ENCODE measurements around the gene AIRE.
"Not testable (repeated sequence)": the region's sequence is repeated elsewhere in the genome, so short reads cannot be mapped to it uniquely, and the experiment has no call there.

The AIRE gene

DNA sequence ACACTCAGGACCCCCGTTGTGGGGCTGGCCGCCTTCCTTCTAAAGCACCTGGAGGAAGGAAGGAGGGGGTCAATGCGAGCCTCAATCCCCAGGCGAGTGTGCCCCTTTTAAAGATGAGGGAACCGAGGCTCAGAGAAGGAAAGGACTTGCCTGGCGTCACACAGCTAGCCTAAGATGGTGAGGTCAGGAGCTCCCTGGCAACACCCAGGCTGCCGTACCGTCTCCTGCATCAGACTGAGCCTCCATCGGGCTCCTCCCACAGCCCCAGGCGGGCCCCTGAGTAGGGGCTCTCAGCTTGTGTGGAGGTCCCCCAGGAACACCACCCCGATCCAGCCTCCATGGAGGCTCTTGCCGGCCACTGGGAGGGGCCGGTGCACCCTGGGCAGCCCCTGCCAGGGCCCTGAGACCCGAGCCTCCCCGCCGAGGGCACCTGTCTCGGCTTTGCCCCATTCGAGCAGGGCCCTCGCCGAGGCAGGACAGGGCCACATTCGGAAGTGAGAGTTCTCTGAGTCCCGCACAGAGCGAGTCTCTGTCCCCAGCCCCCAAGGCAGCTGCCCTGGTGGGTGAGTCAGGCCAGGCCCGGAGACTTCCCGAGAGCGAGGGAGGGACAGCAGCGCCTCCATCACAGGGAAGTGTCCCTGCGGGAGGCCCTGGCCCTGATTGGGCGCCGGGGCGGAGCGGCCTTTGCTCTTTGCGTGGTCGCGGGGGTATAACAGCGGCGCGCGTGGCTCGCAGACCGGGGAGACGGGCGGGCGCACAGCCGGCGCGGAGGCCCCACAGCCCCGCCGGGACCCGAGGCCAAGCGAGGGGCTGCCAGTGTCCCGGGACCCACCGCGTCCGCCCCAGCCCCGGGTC, at the start of gene AIRE:
AIRE (plus strand) TSS at position 739 of the 855 bp plus-strand sequence. CDS start 131 bp downstream, outside the sequence.
- DNase-seq (ENCODE audit: low spot score): no peak
- TF ChIP-seq, protein P1, sequence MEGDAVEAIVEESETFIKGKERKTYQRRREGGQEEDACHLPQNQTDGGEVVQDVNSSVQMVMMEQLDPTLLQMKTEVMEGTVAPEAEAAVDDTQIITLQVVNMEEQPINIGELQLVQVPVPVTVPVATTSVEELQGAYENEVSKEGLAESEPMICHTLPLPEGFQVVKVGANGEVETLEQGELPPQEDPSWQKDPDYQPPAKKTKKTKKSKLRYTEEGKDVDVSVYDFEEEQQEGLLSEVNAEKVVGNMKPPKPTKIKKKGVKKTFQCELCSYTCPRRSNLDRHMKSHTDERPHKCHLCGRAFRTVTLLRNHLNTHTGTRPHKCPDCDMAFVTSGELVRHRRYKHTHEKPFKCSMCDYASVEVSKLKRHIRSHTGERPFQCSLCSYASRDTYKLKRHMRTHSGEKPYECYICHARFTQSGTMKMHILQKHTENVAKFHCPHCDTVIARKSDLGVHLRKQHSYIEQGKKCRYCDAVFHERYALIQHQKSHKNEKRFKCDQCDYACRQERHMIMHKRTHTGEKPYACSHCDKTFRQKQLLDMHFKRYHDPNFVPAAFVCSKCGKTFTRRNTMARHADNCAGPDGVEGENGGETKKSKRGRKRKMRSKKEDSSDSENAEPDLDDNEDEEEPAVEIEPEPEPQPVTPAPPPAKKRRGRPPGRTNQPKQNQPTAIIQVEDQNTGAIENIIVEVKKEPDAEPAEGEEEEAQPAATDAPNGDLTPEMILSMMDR (IDR thresholded peaks at IDR 0.05; ENCODE audit: borderline replicate concordance, control extremely low read depth, extremely low read depth, insufficient read depth, missing control alignments): no peak
- in situ Hi-C loops (cut with MboI; ENCODE audit: low sequenced_read_pairs, unreplicated experiment): loop anchor here (25.0 kb wide), 2 partner anchors 248 to 473 kb away; no protein-coding TSS in a partner anchor

DNA sequence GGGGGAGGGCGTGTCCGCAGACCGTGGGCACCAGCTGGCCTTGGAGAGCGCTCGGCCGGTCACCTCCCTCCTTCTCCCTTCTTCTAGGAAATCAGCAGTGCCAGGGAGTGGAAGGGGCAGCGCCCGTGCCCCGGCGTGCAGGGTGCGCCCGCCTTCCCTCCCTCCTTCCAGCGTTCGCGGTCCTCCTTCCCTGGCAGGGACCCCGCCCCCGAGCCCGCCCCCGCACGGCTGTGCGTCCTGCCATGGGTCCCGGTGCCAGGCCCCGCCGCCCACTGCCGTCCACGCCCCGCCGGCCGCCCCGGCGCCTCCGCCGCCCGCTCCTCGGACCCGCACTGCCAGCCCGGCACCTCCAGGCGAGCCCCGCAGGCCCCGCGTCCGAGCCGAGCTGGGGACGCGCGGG, 45.3 kb upstream of the AIRE start:
- in situ Hi-C loops (cut with MboI; ENCODE audit: low sequenced_read_pairs, unreplicated experiment); DNase-seq (ENCODE audit: low spot score): not testable (repeated sequence)

DNA sequence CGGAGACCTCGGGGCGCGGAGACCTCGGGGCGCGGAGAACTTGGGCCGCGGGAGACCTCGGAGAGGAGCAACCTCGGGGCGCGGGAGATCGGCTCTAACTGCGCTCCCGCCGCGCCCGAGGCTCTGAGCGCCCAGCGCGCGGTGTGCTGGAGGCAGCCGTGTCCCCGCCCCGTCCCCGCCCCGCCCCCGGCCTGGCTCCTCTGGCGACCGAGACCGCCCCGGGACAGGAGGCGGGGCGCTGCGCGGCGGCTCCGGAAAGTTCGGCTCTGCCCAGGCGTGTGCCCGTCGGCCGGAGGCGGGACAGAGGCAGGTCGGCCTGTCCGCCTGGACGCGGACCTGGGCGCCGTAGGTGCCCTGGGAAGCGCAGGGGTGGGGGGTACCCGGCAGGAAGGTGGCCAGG, 44.8 kb upstream of the AIRE start, which contains the start of gene ICOSLG:
ICOSLG (minus strand) TSS at position 102 of the 400 bp plus-strand sequence. CDS start 126 bp downstream, outside the sequence.
- in situ Hi-C loops (cut with MboI; ENCODE audit: low sequenced_read_pairs, unreplicated experiment): not testable (repeated sequence)

DNA sequence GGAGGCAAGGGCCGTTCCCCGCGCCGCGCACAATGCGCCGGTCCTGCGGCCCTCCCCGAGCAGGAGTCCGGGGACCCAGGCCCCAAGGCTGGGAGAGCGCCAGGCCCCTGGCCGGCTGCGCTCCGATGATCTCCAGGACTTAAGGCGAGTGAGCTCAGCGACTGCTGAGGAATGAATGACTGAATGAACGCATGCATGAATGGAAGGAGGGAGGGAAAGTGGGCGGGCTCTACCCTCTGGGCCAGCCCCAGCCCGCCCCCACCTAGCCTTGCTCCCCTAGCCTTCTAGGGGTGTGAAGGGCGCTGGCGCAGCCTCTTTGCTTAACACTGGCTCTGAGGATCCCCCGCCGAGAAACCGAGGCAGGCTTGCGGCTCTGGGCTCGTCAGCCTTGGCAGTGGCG, 44.4 kb upstream of the AIRE start:
- DNase-seq (ENCODE audit: low spot score); in situ Hi-C loops (cut with MboI; ENCODE audit: low sequenced_read_pairs, unreplicated experiment): not testable (repeated sequence)

More for the DNA sequence above, 44.8 kb upstream of the AIRE start, which contains the start of gene ICOSLG:
- not testable (repeated sequence) for DNase-seq (ENCODE audit: low spot score)

DNA sequence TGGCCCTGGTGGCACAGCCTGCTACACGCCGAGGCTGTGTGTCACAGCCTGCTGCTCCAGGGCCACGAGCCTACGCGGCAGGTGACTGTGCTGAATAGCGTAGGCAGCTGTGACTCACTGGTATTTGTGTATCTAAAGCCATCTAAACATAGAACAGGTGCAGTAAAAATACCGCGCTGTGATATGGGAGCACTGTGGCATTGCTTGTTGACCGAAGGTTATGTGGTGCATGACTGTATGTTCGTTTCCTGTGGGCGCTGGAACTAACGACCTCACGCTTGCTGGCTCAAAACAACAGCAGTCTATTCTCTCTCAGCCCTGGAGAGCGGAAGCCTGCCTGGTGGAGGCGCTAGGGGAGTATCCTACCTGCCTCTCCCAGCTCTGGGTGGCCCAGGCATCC, 41.7 kb upstream of the AIRE start:
- in situ Hi-C loops (cut with MboI; ENCODE audit: low sequenced_read_pairs, unreplicated experiment): not testable (repeated sequence)

DNA sequence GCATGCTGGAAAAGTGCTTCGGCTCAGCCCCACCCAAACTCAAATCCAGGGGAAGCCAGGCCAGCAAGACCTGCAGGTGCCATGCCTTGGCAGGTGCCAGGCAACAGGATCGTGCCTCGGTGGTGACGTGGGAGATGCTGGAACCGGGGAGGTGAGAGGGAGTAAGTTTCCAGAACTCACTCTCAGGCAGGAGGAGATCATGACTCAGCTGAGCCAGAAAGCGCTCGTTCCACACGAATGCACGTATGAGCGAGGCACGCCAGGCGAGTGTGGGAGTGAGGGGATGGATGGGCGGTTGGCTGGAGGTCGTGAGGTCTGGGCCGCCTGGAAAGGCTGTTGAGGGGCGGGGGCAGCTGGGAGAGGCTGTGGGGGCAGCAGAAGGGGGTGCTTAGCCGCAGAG, 37.8 kb upstream of the AIRE start:
- in situ Hi-C loops (cut with MboI; ENCODE audit: low sequenced_read_pairs, unreplicated experiment): not testable (repeated sequence)

More for the DNA sequence above, 41.7 kb upstream of the AIRE start:
- not testable (repeated sequence) for DNase-seq (ENCODE audit: low spot score)

DNA sequence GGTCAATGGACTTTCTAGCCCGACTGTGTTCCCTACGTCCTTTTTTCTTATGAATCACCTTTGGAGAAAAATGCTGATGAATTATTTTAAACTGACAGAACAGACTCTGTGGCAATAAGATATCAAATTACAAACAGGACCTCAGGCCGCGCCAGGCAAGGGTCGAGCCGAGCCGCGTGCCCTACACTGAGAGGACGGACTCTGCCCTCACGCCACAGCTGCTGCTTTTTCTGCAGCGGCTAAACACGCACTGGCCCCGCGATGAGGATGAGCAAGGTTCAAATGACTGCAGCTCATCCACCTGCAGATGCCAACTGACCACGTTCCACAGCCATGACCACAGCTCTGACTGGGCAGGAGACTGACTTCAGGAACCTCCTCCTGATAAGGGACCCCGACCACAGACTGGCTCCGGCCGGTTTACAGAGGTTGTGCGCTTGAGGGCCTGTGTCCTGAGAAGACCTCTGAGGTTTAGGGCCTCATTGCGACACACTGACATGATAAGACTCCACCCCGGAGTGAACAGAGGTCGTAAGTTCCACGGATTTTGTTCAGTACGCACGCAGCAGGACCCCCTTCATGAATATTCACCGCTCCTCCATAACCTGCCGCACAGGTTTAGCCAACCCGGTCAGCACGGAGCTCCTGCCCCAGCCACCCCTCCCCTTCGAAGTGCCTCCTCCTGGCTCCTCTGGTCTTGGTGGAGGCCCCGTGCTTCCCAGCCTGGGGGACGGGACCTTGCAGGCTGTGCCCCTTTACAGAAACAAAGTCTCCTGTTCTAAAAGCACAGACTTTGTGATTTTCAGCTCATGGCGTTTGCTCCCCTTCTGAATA, 36.3 kb upstream of the AIRE start:
- DNase-seq (ENCODE audit: low spot score); in situ Hi-C loops (cut with MboI; ENCODE audit: low sequenced_read_pairs, unreplicated experiment): not testable (repeated sequence)

More for the DNA sequence above, 37.8 kb upstream of the AIRE start:
- not testable (repeated sequence) for DNase-seq (ENCODE audit: low spot score)

DNA sequence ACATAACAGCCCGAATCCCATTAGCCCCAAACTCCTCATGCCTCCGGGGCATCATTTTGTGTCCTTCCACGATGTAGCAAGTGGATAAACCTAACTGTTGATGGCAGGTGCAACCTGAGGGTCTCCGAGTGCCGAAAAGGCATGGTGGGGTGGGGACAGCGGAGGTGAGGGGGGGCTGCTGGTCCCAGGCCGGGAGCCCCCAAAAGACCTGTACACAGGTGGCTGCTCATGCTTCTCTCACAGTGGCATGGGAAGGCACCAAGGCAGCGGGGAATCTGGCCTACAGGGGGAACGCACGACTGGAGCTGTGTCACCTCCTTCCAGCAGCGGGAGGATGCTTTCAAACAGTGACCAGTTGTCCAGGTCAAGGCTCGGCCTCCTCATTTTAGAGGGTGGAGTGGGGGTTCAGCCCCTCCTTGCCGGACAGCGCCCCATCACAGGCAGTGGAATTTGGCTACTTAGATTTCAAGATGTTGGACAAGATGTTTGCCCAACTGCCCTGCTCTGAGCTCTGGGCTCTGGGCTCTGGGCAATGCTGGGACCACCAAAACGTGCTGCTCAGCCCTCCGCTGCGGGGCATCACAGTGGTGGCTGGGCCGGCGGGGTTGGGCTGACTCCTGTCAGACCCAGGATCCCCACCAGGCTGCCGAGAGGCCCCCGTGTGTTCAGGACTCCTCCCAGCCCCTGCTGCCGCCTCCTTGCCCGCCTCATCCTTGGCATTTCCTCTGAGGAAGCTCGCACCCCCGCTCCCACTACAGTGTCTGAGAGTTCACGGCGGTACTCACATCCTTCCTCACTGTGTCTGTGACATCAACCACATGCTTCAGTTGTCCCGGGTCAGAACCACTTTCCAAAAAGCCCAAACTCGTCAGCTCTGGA, 31.6 kb upstream of the AIRE start:
- DNase-seq (ENCODE audit: low spot score): no peak
- in situ Hi-C loops (cut with MboI; ENCODE audit: low sequenced_read_pairs, unreplicated experiment): no loop called here
- TF ChIP-seq, protein P1 (IDR thresholded peaks at IDR 0.05; ENCODE audit: borderline replicate concordance, control extremely low read depth, extremely low read depth, insufficient read depth, missing control alignments): no peak

DNA sequence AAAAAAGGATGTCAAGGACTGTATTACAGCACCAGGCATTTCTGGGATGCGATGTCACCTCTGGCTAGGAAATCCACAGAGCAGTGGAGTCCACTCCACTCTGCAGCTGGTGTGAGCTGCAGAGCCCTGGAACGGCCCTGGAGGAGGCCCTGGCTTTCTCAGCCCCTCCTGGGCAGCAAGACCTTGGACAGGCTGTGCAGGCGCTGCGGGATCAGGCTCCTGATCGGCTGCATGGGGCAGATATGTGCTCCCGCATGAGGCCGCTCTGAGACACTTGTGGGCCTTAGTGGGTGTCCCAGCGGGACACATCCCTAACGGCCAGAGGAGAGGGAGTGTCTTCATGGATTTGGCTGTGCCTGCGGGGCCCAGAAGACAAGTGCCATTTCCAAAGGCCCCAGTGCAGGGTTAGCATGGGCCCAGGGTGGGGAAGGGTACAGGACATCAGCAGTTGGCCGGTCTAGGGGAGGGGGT, 30.1 kb upstream of the AIRE start:
- DNase-seq (ENCODE audit: low spot score): no peak
- in situ Hi-C loops (cut with MboI; ENCODE audit: low sequenced_read_pairs, unreplicated experiment): no loop called here
- TF ChIP-seq, protein P1 (IDR thresholded peaks at IDR 0.05; ENCODE audit: borderline replicate concordance, control extremely low read depth, extremely low read depth, insufficient read depth, missing control alignments): no peak

All from GM13976 (cell line).